Naive thymus-derived CD4-positive, alpha-beta T cell (primary cell): ENCODE data around the gene GLDC. TPM values are rescaled to one million over a fixed set of nuclear protein-coding genes. Genes with fewer than 3 reads are reported as not detected.

ENCODE experiments used
- ATAC-seq: fragments of 150-1000 bp; cut with Tn5 transposase; 2 replicates; pipeline ENCODE4 v1.10.0; 2021; ENCODE audit warnings: mild to moderate bottlenecking, moderate library complexity
- CTCF ChIA-PET: fragments of 350-600 bp; sonication (Branson Sonifier 250); formaldehyde crosslinking; loops from one replicate; lab custom pipeline; 2021; ENCODE audit warnings: antibody characterized with exemption; lab: Charles Lee
- POLR2A ChIA-PET: fragments of 350-600 bp; sonication (Branson Sonifier 250); formaldehyde crosslinking; loops from one replicate; lab custom pipeline; 2021; ENCODE audit warnings: antibody characterized with exemption, inconsistent platforms; lab: Charles Lee
- DNase-seq, 9 donors: peaks; one replicate each; pipeline versions ENCODE4 v3.0.0 to v3.0.0-alpha.2; 2020 to 2022; ENCODE audit warnings: mixed read lengths in 1 of 9
- H3K27ac ChIP-seq: one replicate; pipeline ENCODE4 v1.7.0; 2013; ENCODE audit warnings: mild to moderate bottlenecking, low read depth, low read length, moderate library complexity
- H3K27me3 ChIP-seq, 2 donors: one replicate each; pipeline ENCODE4 v1.7.0; 2013; ENCODE audit warnings: low read length in 2 of 2, mild to moderate bottlenecking in 2 of 2, moderate library complexity in 2 of 2; ENCODE audit not compliant: control insufficient read depth in 2 of 2, insufficient read depth in 2 of 2
- H3K36me3 ChIP-seq, 3 experiments: 1 replicate in 2 of 3; 2 replicates in 1 of 3; pipeline ENCODE4 v1.7.0; 2013; ENCODE audit warnings: low read length in 3 of 3, mild to moderate bottlenecking in 3 of 3, moderate library complexity in 1 of 3; ENCODE audit not compliant: insufficient read depth in 3 of 3, control insufficient read depth in 2 of 3
- H3K4me1 ChIP-seq, 2 donors: one replicate each; pipeline ENCODE4 v1.7.0; 2013; ENCODE audit warnings: low read length in 2 of 2, mild to moderate bottlenecking in 2 of 2, moderate library complexity in 1 of 2; ENCODE audit not compliant: control insufficient read depth in 2 of 2, insufficient read depth in 2 of 2
- H3K4me3 ChIP-seq: 2 replicates; pipeline ENCODE4 v1.7.0; 2013; ENCODE audit warnings: mild to moderate bottlenecking, low read length
- H3K9me3 ChIP-seq, 3 experiments: 1 replicate in 2 of 3; 2 replicates in 1 of 3; pipeline ENCODE4 v1.7.0; 2013; ENCODE audit warnings: low read length in 3 of 3; ENCODE audit not compliant: control insufficient read depth in 2 of 3
- H3K27ac Mint-ChIP-seq, 9 donors: one replicate each; pipeline ENCODE4 v1.8.0; 2020 to 2022; ENCODE audit warnings: mixed read lengths in 9 of 9, mild to moderate bottlenecking in 8 of 9, moderate library complexity in 5 of 9, inconsistent platforms in 2 of 9
- H3K27me3 Mint-ChIP-seq, 5 donors: one replicate each; pipeline ENCODE4 v1.8.0; 2021 to 2022; ENCODE audit warnings: mixed read lengths in 5 of 5, mild to moderate bottlenecking in 1 of 5
- H3K36me3 Mint-ChIP-seq, 5 donors: one replicate each; pipeline ENCODE4 v1.8.0; 2020 to 2022; ENCODE audit warnings: mixed read lengths in 5 of 5, mild to moderate bottlenecking in 3 of 5, inconsistent platforms in 1 of 5
- H3K4me1 Mint-ChIP-seq, 7 donors: one replicate each; pipeline ENCODE4 v1.8.0; 2020 to 2022; ENCODE audit warnings: mixed read lengths in 7 of 7, mild to moderate bottlenecking in 3 of 7, inconsistent platforms in 1 of 7
- H3K4me3 Mint-ChIP-seq, 10 donors: one replicate each; pipeline ENCODE4 v1.8.0; 2020 to 2022; ENCODE audit warnings: mild to moderate bottlenecking in 10 of 10, mixed read lengths in 10 of 10, moderate library complexity in 6 of 10, inconsistent platforms in 2 of 10
- H3K9me3 Mint-ChIP-seq, 11 donors: one replicate each; pipeline ENCODE4 v1.8.0; 2020 to 2022; ENCODE audit warnings: mixed read lengths in 11 of 11, mild to moderate bottlenecking in 4 of 11, inconsistent platforms in 1 of 11, moderate library complexity in 1 of 11
- intact Hi-C, 2 donors: fragments of 100-400 bp; cut with micrococcal nuclease; formaldehyde crosslinking; loops; one replicate each; pipeline ENCODE4 v1.15.1; 2023
- polyA plus RNA-seq, 2 donors: library from polyadenylated mRNA; unstranded; fragments of 300-500 nt; fragmentation: Illumina TruSeq; gene quantifications; one replicate each; pipeline ENCODE4 v1.2.3, GENCODE V29; 2021
- total RNA-seq, 6 experiments: library from RNA in 5 of 6; stranded (reverse) in 5 of 6; gene quantifications; 1 replicate in 5 of 6; 2 replicates in 1 of 6; pipeline ENCODE4 v1.2.3 and lab custom pipeline; 2021 to 2026

The GLDC gene
- total and polyA plus RNA-seq, 7 experiments from 2014 or later, result 0.56 to 2.2 (median 2.0) TPM; not detected in 4

DNA sequence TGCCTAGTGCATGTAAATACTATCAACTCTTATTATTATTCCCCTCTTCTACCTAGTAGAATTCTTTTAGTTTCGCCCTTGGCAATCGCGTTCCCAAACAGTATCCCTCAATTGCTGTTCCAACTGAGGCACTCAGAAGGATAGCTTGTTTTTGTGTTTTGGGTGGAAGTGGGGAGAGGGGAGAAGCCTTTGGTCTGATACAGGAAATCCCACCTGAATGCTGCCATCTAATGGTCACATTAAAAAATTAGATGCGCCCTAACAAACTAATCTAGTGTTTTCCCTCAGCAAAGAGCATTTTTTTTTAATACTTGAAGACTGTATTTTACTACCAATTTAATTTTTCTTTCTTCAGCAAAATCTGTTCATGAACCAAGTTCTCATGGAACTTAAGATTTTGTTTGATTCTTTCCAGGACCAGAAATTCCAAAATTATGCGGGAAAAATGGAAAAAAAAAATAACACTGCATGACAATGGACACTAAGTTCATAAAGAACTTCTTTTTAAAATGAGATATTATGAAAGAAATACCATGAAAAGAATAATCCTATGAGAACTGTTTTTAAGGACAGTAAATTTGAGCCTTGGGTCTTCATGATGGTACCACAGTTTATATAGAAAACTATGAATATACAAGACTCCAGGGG lies 22.2 kb upstream of the GLDC start:
- intact Hi-C loops, result loop anchor here (1.0 to 5.0 kb wide), 4 partner anchors 14 to 313 kb away; no protein-coding TSS in a partner anchor
- ChIA-PET CTCF (interaction anchor here (0.7 kb wide), 1 partner anchor 1918 kb away, joined by 3 read pairs; no protein-coding TSS in a partner anchor), POLR2A (interaction anchor here (1.0 kb wide), 1 partner anchor 14 kb away, joined by 5 read pairs; no protein-coding TSS in a partner anchor)
- Mint-ChIP-seq H3K4me3 (no peak overlapping the region), H3K36me3 (no peaks in the 10 kb centered on the region), H3K4me1 (peaks cover 0 to 4% (median 0%) of the 10 kb centered on the region in 7 donors), H3K27ac (no peak overlapping the region), H3K9me3 (no peaks in the 10 kb centered on the region), H3K27me3 (peaks cover 0 to 3% (median 0%) of the 10 kb centered on the region in 5 donors)
- Histone ChIP-seq H3K27me3 (no peaks in the 10 kb centered on the region), H3K36me3 (no peaks in the 10 kb centered on the region), H3K9me3 (no peaks in the 10 kb centered on the region), H3K27ac (no peak overlapping the region), H3K4me1 (no peaks in the 10 kb centered on the region), H3K4me3 (no peak overlapping the region)
- ATAC-seq (no peak), DNase-seq (peak in 2 of 9 donors; percentile 11 to 14)

DNA sequence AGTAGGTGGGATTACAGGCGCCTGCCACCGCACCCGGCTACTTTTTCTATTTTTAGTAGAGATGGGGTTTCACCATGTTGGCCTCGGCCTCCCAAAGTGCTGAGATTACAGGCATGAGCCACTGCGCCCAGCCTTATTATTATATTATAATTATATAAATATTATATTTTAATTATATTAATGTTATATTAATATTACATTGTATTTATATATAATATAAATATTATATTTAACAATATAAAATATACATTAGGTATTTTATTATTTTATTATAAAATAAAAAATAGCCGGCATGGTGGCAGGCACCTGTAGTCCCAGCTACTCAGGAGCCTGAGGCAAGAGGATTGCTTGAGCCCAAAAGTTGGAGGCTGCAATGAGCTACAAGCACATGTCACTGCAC lies 21.6 kb upstream of the GLDC start:
- ATAC-seq (no peak), DNase-seq (no peak)
- H3K36me3 Mint-ChIP-seq, result no peaks in the 10 kb centered on the region
- Histone ChIP-seq H3K4me1 (no peaks in the 10 kb centered on the region), H3K36me3 (no peaks in the 10 kb centered on the region), H3K4me3 (no peak overlapping the region), H3K27ac (no peak overlapping the region), H3K9me3 (no peaks in the 10 kb centered on the region), H3K27me3 (no peaks in the 10 kb centered on the region)
- H3K4me1 Mint-ChIP-seq, result peaks cover 0 to 4% (median 0%) of the 10 kb centered on the region in 7 donors
- no peak overlapping the region for H3K4me3 Mint-ChIP-seq
- ChIA-PET CTCF (interaction anchor here (0.7 kb wide), 1 partner anchor 1917 kb away, joined by 3 read pairs; no protein-coding TSS in a partner anchor), POLR2A (interaction anchor here (1.0 kb wide), 1 partner anchor 14 kb away, joined by 5 read pairs; no protein-coding TSS in a partner anchor)
- no peak overlapping the region for H3K27ac Mint-ChIP-seq
- intact Hi-C loops, result loop anchor here (1.0 to 5.0 kb wide), 4 partner anchors 14 to 313 kb away; no protein-coding TSS in a partner anchor
- no peaks in the 10 kb centered on the region for H3K9me3 Mint-ChIP-seq
- H3K27me3 Mint-ChIP-seq, result peaks cover 0 to 3% (median 0%) of the 10 kb centered on the region in 5 donors

DNA sequence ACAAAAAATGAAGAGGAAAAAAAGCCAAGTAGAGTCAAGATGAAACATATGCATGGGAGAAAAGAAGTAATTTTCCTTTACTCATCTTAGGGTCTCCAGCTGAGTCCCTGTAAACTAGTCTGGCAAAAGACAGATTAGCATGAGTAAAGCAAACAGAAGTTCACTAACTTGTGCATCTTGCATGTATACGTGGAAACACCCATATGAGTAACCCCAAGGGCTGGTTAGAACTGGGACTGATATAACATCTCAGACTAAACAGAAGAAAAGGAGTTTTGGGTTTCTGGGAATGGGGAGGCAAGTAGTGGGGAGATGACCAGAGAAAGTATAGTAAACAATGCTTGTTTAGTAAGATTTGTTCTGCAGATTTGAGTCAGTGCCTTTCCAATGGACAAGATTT lies 20.1 kb upstream of the GLDC start:
- H3K36me3 ChIP-seq, result no peaks in the 10 kb centered on the region
- ChIA-PET CTCF (no interaction called here), POLR2A (no interaction called here)
- no peaks in the 10 kb centered on the region for H3K4me1 ChIP-seq
- no peaks in the 10 kb centered on the region for H3K9me3 Mint-ChIP-seq
- DNase-seq (no peak), ATAC-seq (no peak)
- H3K4me3 ChIP-seq, result no peak overlapping the region
- no peaks in the 10 kb centered on the region for H3K27me3 ChIP-seq
- no peak overlapping the region for H3K27ac ChIP-seq
- no peak overlapping the region for H3K4me3 Mint-ChIP-seq
- H3K36me3 Mint-ChIP-seq, result no peaks in the 10 kb centered on the region
- peaks cover 0 to 4% (median 0%) of the 10 kb centered on the region in 7 donors for H3K4me1 Mint-ChIP-seq
- no peak overlapping the region for H3K27ac Mint-ChIP-seq
- H3K9me3 ChIP-seq, result no peaks in the 10 kb centered on the region
- peaks cover 0 to 3% (median 0%) of the 10 kb centered on the region in 5 donors for H3K27me3 Mint-ChIP-seq
- intact Hi-C loops, result loop anchor here in 1 of 2 donors (5.0 kb wide), 1 partner anchor 78 kb away; no protein-coding TSS in a partner anchor

DNA sequence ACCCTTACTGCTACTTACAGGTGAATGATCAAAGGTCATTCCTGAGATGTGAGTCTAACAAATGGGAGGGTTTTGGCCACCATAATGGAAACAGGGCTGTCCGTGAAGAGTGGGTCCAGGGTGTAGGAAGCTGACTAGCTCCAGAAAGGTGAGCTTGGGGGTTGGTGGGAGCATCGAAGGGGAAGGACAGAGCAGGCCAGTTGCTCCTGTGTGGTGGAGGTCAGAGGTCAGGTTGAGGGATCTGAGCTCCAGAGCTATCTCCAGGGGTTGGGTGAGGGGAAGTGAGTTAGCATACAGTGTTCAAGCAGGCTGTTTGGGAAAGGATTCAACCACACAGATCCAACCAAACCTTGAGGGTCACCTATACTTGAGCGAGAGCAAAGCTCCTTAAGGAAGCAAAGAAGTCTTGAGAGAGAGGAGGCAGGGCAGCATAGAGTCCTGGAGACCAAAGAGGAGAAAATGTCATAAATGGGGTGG lies 18.7 kb upstream of the GLDC start:
- POLR2A ChIA-PET, result no interaction called here
- H3K4me3 ChIP-seq, result no peak overlapping the region
- Mint-ChIP-seq H3K27ac (no peak overlapping the region), H3K4me1 (peaks cover 0 to 4% (median 0%) of the 10 kb centered on the region in 7 donors), H3K36me3 (no peaks in the 10 kb centered on the region), H3K9me3 (no peaks in the 10 kb centered on the region), H3K27me3 (no peaks in the 10 kb centered on the region), H3K4me3 (no peak overlapping the region)
- H3K4me1 ChIP-seq, result no peaks in the 10 kb centered on the region
- intact Hi-C loops, result no loop called here
- CTCF ChIA-PET, result interaction anchor here (0.6 kb wide), 1 partner anchor 51 kb away, joined by 3 read pairs; no protein-coding TSS in a partner anchor
- DNase-seq, result no peak
- H3K27me3 ChIP-seq, result no peaks in the 10 kb centered on the region
- H3K27ac ChIP-seq, result no peak overlapping the region
- no peak for ATAC-seq
- H3K9me3 ChIP-seq, result no peaks in the 10 kb centered on the region
- H3K36me3 ChIP-seq, result no peaks in the 10 kb centered on the region

DNA sequence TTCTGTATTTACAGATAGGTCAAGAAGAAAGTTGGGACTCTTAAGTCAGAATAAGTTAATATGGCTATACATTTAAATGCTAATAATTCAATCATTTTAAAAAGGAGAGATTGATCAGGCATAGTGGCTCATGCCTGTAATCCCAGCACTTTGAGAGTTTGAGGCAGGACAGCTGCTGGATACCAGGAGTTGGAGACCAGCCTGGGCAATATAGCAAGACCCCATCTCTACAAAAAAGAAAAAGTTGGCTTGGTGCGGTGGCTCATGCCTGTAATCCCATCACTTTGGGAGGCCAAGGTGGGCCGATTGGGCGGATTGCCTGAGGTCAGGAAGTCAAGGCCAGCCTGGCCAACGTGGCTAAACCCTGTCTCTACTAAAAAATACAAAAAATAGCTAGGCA lies 15.0 kb upstream of the GLDC start:
- no peaks in the 10 kb centered on the region for H3K9me3 Mint-ChIP-seq
- peaks cover 0 to 2% (median 0%) of the 10 kb centered on the region in 5 donors for H3K27me3 Mint-ChIP-seq
- DNase-seq (no peak), ATAC-seq (no peak)
- intact Hi-C loops, result no loop called here
- CTCF ChIA-PET, result interaction anchor here (0.6 kb wide), 1 partner anchor 11 kb away, joined by 5 read pairs; no protein-coding TSS in a partner anchor
- H3K4me3 ChIP-seq, result no peak overlapping the region
- H3K36me3 Mint-ChIP-seq, result no peaks in the 10 kb centered on the region
- H3K36me3 ChIP-seq, result no peaks in the 10 kb centered on the region
- no peak overlapping the region for H3K27ac Mint-ChIP-seq
- H3K27ac ChIP-seq, result no peak overlapping the region
- H3K9me3 ChIP-seq, result no peaks in the 10 kb centered on the region
- no peak overlapping the region for H3K4me3 Mint-ChIP-seq
- no peaks in the 10 kb centered on the region for H3K4me1 ChIP-seq
- POLR2A ChIA-PET, result no interaction called here
- H3K27me3 ChIP-seq, result no peaks in the 10 kb centered on the region
- H3K4me1 Mint-ChIP-seq, result no peaks in the 10 kb centered on the region

DNA sequence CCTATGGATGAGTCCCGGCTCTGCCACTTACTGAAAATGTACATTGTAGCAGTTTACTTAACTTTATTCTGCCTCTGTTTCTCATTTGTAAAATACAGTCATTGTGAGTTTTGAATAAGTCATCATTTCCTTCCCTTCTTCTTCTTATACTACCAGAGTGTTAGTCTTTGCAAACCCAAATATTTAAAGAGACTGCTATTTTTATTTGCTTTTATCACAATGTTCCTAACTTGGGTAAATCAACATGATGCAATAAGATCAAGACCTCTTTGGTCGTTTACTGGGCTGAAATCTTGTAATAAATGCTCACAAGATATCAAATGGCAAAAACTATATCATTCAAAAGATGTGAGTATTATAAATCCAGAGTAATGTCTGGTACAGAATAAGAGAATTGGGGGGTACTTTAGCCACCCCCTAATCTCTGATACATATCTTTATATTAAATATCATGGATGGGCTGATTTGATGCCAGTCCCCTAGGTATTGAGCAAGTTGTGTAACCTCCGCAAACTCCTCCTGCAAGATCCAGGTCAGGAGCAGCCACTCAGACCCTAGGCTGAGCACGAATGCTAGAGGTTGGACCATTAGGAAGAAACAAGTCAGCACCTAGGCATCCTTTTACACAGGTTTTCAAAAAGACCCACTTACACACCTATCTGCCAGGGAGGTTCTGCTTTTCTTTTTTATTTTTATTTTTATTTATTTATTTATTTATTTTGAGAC lies 13.3 kb upstream of the GLDC start:
- H3K4me1 ChIP-seq, result no peaks in the 10 kb centered on the region
- Mint-ChIP-seq H3K27ac (no peak overlapping the region), H3K4me3 (no peak overlapping the region), H3K4me1 (peaks cover 0 to 6% (median 0%) of the 10 kb centered on the region in 7 donors), H3K27me3 (peaks cover 1 to 14% (median 12%) of the 10 kb centered on the region in 5 donors), H3K36me3 (no peaks in the 10 kb centered on the region), H3K9me3 (peaks cover 0 to 1% (median 0%) of the 10 kb centered on the region in 11 donors)
- intact Hi-C loops, result no loop called here
- ChIA-PET POLR2A (no interaction called here), CTCF (no interaction called here)
- no peaks in the 10 kb centered on the region for H3K9me3 ChIP-seq
- H3K4me3 ChIP-seq, result no peak overlapping the region
- H3K27ac ChIP-seq, result no peak overlapping the region
- DNase-seq, result no peak
- no peaks in the 10 kb centered on the region for H3K36me3 ChIP-seq
- no peaks in the 10 kb centered on the region for H3K27me3 ChIP-seq
- ATAC-seq, result no peak
